IMR-90 (cell line): Measurements from ENCODE around the gene SEC14L6. TPM values are rescaled to one million over a fixed set of nuclear protein-coding genes. Genes with fewer than 3 reads are reported as not detected.

Experiments used
- ATAC-seq: fragments of 200-7000 bp; cut with Tn5 transposase; 2 replicates; pipeline ENCODE4 v1.9.1; 2020; ENCODE audit warnings: low read depth, mild to moderate bottlenecking, moderate library complexity
- BruUV-seq: library from RNA; stranded (reverse); fragments of 400-500 nt; replicated peaks from 2 replicates; lab custom pipeline; 2021; lab: Mats Ljungman, UMichigan
- CTCF ChIA-PET: fragments of 300-600 bp; formaldehyde crosslinking; extraction: SDS; loops from one replicate; lab custom pipeline; 2021; ENCODE audit warnings: antibody characterized with exemption; lab: Yijun Ruan, JAX
- POLR2A ChIA-PET: fragments of 300-600 bp; sonication (Branson Sonifier 250); formaldehyde crosslinking; loops from one replicate; lab custom pipeline; 2022; ENCODE audit warnings: antibody characterized with exemption; ENCODE audit not compliant: unreplicated experiment; lab: Charles Lee
- DNase-seq: peaks from one replicate; pipeline ENCODE4 v3.0.0; 2013
- H2AFZ ChIP-seq: replicated peaks from 2 replicates; pipeline ENCODE3; 2013; ENCODE audit warnings: low read length, mild to moderate bottlenecking; ENCODE audit not compliant: poor library complexity
- H2AK5ac ChIP-seq: 2 replicates; pipeline ENCODE4 v1.6.1; 2013; ENCODE audit warnings: low read depth, low read length, inconsistent platforms
- H2AK9ac ChIP-seq: replicated peaks from 2 replicates; pipeline ENCODE3; 2013; ENCODE audit warnings: mild to moderate bottlenecking, low read depth, low read length, moderate library complexity; ENCODE audit not compliant: poor library complexity
- H2BK120ac ChIP-seq: 2 replicates; pipeline ENCODE4 v1.6.1; 2013; ENCODE audit warnings: low read depth, low read length, inconsistent platforms
- H2BK15ac ChIP-seq: 3 replicates; pipeline ENCODE4 v1.6.1; 2013; ENCODE audit warnings: low read depth, low read length, inconsistent platforms
- H2BK20ac ChIP-seq: 2 replicates; pipeline ENCODE4 v1.6.1; 2013; ENCODE audit warnings: low read depth, mild to moderate bottlenecking, inconsistent platforms, low read length, moderate library complexity
- H2BK5ac ChIP-seq: 2 replicates; pipeline ENCODE4 v1.6.1; 2013; ENCODE audit warnings: mild to moderate bottlenecking, low read depth, low read length, inconsistent platforms; ENCODE audit not compliant: poor library complexity, severe bottlenecking
- H3K14ac ChIP-seq: replicated peaks from 2 replicates; pipeline ENCODE4 v1.6.1; 2013; ENCODE audit warnings: low read depth, low read length, inconsistent platforms
- H3K18ac ChIP-seq: 2 replicates; pipeline ENCODE4 v1.6.1; 2013; ENCODE audit warnings: low read depth, low read length, control low read depth
- H3K23ac ChIP-seq: 2 replicates; pipeline ENCODE4 v1.6.1; 2013; ENCODE audit warnings: low read depth, low read length, inconsistent platforms
- H3K27ac ChIP-seq: 2 replicates; pipeline ENCODE4 v1.5.1; 2013; ENCODE audit warnings: mild to moderate bottlenecking, control low read depth, low read length; ENCODE audit not compliant: insufficient read depth
- H3K27me3 ChIP-seq: 2 replicates; pipeline ENCODE4 v1.6.1; 2013; ENCODE audit warnings: low read length; ENCODE audit not compliant: control insufficient read depth, insufficient read depth
- H3K36me3 ChIP-seq: 2 replicates; pipeline ENCODE4 v1.6.1; 2013; ENCODE audit warnings: low read length, mixed read lengths; ENCODE audit not compliant: control insufficient read depth, insufficient read depth
- H3K4ac ChIP-seq: 2 replicates; pipeline ENCODE4 v1.6.1; 2013; ENCODE audit warnings: low read depth, low read length, inconsistent platforms
- H3K4me1 ChIP-seq: 2 replicates; pipeline ENCODE4 v1.6.1; 2013; ENCODE audit warnings: low read length, mixed read lengths; ENCODE audit not compliant: control insufficient read depth, insufficient read depth
- H3K4me2 ChIP-seq: 2 replicates; pipeline ENCODE4 v1.6.1; 2013; ENCODE audit warnings: low read depth, mild to moderate bottlenecking, control low read depth, low read length, moderate library complexity
- H3K4me3 ChIP-seq: 2 replicates; pipeline ENCODE4 v1.5.1; 2013; ENCODE audit warnings: low read depth, mild to moderate bottlenecking, control low read depth, low read length, moderate library complexity; ENCODE audit not compliant: insufficient read depth
- H3K56ac ChIP-seq: 2 replicates; pipeline ENCODE4 v1.6.1; 2013; ENCODE audit warnings: low read length, inconsistent platforms; ENCODE audit not compliant: insufficient read depth; ENCODE audit errors: extremely low read depth
- H3K79me1 ChIP-seq, 2 experiments: 2 replicates each; pipeline ENCODE4 v1.6.1; 2013; ENCODE audit warnings: low read length in 2 of 2, inconsistent platforms in 1 of 2, low read depth in 1 of 2
- H3K9ac ChIP-seq: 2 replicates; pipeline ENCODE4 v1.6.1; 2013; ENCODE audit warnings: low read depth, low read length, control low read depth
- H3K9me1 ChIP-seq: 2 replicates; pipeline ENCODE4 v1.6.1; 2013; ENCODE audit warnings: low read length, inconsistent platforms; ENCODE audit not compliant: insufficient read depth
- H3K9me3 ChIP-seq: 2 replicates; pipeline ENCODE4 v1.6.1; 2013; ENCODE audit warnings: low read length; ENCODE audit not compliant: control insufficient read depth, insufficient read depth
- H4K20me1 ChIP-seq: 2 replicates; pipeline ENCODE4 v1.6.1; 2013; ENCODE audit warnings: low read length, inconsistent platforms; ENCODE audit not compliant: insufficient read depth
- H4K5ac ChIP-seq: 2 replicates; pipeline ENCODE4 v1.6.1; 2013; ENCODE audit warnings: mild to moderate bottlenecking, low read depth, low read length, control low read depth
- H4K8ac ChIP-seq, 2 experiments: 2 replicates each; pipeline ENCODE4 v1.6.1; 2013; ENCODE audit warnings: low read depth in 2 of 2, low read length in 2 of 2, control low read depth in 1 of 2, inconsistent platforms in 1 of 2
- H4K91ac ChIP-seq: 2 replicates; pipeline ENCODE4 v1.6.1; 2013; ENCODE audit warnings: low read depth, low read length, inconsistent platforms; ENCODE audit not compliant: insufficient read depth
- BHLHE40 ChIP-seq: fragments of 150-350 bp; IDR thresholded peaks from 2 replicates; pipeline ENCODE4 v1.6.1; 2016; ENCODE audit warnings: mild to moderate bottlenecking, low read depth, low read length
- FOS ChIP-seq: fragments of 150-350 bp; IDR thresholded peaks from 2 replicates; pipeline ENCODE4 v1.6.1; 2016; ENCODE audit warnings: low read depth, low read length
- MAFK ChIP-seq: IDR thresholded peaks from 2 replicates; pipeline ENCODE4 v1.6.1; 2012; ENCODE audit warnings: low read depth, low read length, improper control_type of control experiment
- MAZ ChIP-seq: IDR thresholded peaks from 2 replicates; pipeline ENCODE4 v1.6.1; 2012; ENCODE audit warnings: low read depth, mild to moderate bottlenecking, low read length, improper control_type of control experiment, moderate library complexity, borderline replicate concordance
- MXI1 ChIP-seq: IDR thresholded peaks from 2 replicates; pipeline ENCODE4 v1.6.1; 2012; ENCODE audit warnings: low read depth, mild to moderate bottlenecking, low read length, moderate library complexity, borderline replicate concordance
- NFE2L2 ChIP-seq: fragments of 150-350 bp; IDR thresholded peaks from 2 replicates; pipeline ENCODE4 v1.6.1; 2016; ENCODE audit warnings: low read depth, mild to moderate bottlenecking, low read length
- POLR2A ChIP-seq: IDR thresholded peaks from 2 replicates; pipeline ENCODE4 v1.6.1; 2012; ENCODE audit warnings: mild to moderate bottlenecking, low read depth, low read length
- RAD21 ChIP-seq: IDR thresholded peaks from 2 replicates; pipeline ENCODE4 v1.6.1; 2012; ENCODE audit warnings: low read length, improper control_type of control experiment
- RFX5 ChIP-seq: IDR thresholded peaks from 2 replicates; pipeline ENCODE4 v1.8.0; 2012; ENCODE audit warnings: low read depth, mild to moderate bottlenecking, low read length, moderate library complexity
- WGBS, 2 experiments: methylation state at CpG; one replicate each; pipeline versions ENCODE4 v1.1.5 to v1.1.7; 2013; ENCODE audit warnings: missing lambda C conversion rate in 2 of 2; ENCODE audit not compliant: insufficient read length in 1 of 2; ENCODE audit errors: extremely low coverage in 2 of 2; 5-methylcytosine and 5-hydroxymethylcytosine counted together
- dilution Hi-C: fragments of 300-500 bp; cut with HindIII; formaldehyde crosslinking; loops from one replicate; pipeline ENCODE4 v1.14.3; 2018; ENCODE audit warnings: low sequenced_read_pairs; ENCODE audit not compliant: unreplicated experiment
- in situ Hi-C: fragments of 300-500 bp; cut with MboI; formaldehyde crosslinking; loops from 3 replicates; pipeline ENCODE4 v1.14.3; 2019; ENCODE audit warnings: low sequenced_read_pairs, inconsistent platforms, mixed read lengths
- intact Hi-C: fragments of 100-400 bp; cut with micrococcal nuclease; formaldehyde crosslinking; loops from 2 replicates; pipeline ENCODE4 v1.10.0; 2022
- polyA plus RNA-seq, 3 experiments: library from polyadenylated mRNA; depleted of rRNA; stranded (reverse); fragments of >200 nt; gene quantifications; 2 replicates each; pipeline ENCODE4 v1.2.3, GENCODE V29; 2012; ENCODE audit warnings: low replicate concordance in 1 of 3
- total RNA-seq: library from RNA; depleted of rRNA; stranded (reverse); fragments of >200 nt; gene quantifications from 2 replicates; pipeline ENCODE4 v1.2.3, GENCODE V29; 2012
- TF ChIP-seq, protein P1 (sequence below): fragments of 150-350 bp; IDR thresholded peaks from 2 replicates; pipeline ENCODE4 v1.6.1; 2016; ENCODE audit warnings: low read depth, mild to moderate bottlenecking, low read length, moderate library complexity, borderline replicate concordance
- TF ChIP-seq, protein P2 (sequence below): conservative IDR thresholded peaks from 2 replicates; pipeline ENCODE4 v1.5.1; 2012; ENCODE audit warnings: mild to moderate bottlenecking, low read depth, low read length, improper control_type of control experiment
- TF ChIP-seq, protein P3 (sequence below): fragments of 150-350 bp; IDR thresholded peaks from 2 replicates; pipeline ENCODE4 v1.6.1; 2017; ENCODE audit warnings: mild to moderate bottlenecking, antibody characterized with exemption, low read length, low read depth

SEC14L6 gene
- total and polyA plus RNA-seq, 2 of the 4 experiments (the other 2 are of a cell fraction): 0.09 TPM; not detected in 1

DNA sequence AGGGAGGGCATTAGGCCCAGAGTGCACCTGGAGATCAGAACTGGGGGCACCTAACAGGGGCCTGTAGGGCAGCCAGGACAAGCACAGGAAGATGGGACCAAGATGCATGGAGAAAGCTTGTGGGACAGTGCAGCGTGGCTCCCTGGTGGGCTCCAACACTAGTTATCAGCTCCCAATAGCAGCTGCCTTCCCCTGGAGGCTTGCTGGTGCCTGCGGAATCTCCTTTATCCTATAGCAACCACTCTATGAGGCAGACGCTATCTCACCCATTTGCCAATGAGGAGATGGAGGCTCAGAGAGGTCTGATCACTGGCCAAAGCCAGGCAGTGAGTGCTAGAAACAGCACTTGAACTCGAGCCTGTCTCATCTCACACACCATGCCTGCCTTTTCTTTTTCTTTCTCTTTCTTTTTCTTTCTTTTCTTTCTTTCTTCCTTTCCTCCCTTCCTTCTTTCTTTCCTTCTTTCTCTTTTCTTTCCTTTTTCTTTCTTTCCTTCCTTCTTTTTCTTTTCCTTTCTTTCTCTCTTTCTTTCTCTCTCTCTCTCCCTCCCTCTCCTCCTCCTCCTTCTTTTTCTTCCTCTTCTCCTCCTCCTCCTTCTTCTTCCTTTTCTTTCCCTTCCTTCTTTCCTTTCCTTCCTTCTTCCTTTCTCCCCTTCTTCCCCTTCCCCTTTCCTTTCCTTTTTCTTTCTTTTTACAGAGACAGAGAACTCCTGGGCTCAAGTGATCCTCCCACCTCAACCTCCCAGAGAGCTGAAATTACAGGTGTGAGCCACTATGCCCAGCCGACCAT is 25.0 kb downstream of the SEC14L6 start (continued):
- no peak for TF ChIP-seq POLR2A

DNA sequence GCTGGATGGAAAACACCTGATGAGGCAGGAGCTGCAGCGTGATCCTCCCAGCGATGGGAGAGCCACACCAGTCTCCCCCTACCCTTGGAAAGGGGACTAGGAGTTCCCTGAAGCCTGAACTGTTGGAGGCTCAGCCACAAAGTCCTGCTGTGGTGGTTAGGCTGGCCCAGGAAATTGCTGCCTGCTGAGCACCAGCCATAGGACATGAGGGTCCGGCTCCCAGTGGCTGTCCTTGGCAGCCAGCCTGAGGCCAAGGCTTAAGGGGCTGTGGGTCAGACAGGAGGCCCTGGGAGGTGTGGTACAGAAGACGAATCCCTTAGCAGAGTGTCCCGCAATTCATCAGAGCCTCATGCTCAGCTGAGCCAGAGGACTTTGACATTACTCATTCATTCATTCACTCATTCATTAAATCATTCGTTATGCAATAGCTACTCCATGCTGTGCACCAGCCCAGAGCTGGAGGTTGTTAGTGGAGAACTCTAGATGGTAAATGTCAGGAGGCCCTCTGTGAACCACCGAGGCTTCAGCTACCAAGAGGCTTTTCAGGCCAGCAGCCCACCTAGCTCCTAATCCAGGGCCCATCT is 26.6 kb downstream of the SEC14L6 start:
- Histone ChIP-seq H2AK9ac (no peak overlapping the region), H2BK5ac (no peak overlapping the region), H4K8ac (no peak overlapping the region), H2BK20ac (no peak overlapping the region), H3K9ac (no peak overlapping the region), H2AK5ac (no peak overlapping the region), H2AFZ (no peak overlapping the region), H3K36me3 (no peaks in the 10 kb centered on the region), H3K56ac (no peak overlapping the region), H3K14ac (no peak overlapping the region), H3K4me1 (no peaks in the 10 kb centered on the region), H3K9me1 (no peaks in the 10 kb centered on the region), H3K27ac (no peak overlapping the region), H3K4ac (no peak overlapping the region), H3K18ac (no peak overlapping the region), H3K4me3 (no peak overlapping the region), H3K27me3 (peaks cover 44% of the 10 kb centered on the region), H3K23ac (no peak overlapping the region), H2BK120ac (no peak overlapping the region), H3K9me3 (no peaks in the 10 kb centered on the region), H4K20me1 (no peaks in the 10 kb centered on the region), H4K91ac (no peak overlapping the region), H3K4me2 (no peak overlapping the region), H4K5ac (no peak overlapping the region), H3K79me1 (no peaks in the 10 kb centered on the region), H2BK15ac (no peak overlapping the region)
- ATAC-seq (no peak), DNase-seq (no peak)
- dilution Hi-C loops (no loop called here), intact Hi-C loops (no loop called here), in situ Hi-C loops (no loop called here)
- no CpG with 5 or more reads among the region's 7 CpGs for WGBS, 2 experiments
- BruUV-seq: no TSS peak
- ChIA-PET CTCF (no interaction called here), POLR2A (interaction anchor here (0.6 kb wide), 1 partner anchor 888 kb away, joined by 7 read pairs; no protein-coding TSS in a partner anchor)
- no peak for TF ChIP-seq BHLHE40
- TF ChIP-seq FOS: no peak
- TF ChIP-seq MAFK: no peak
- TF ChIP-seq, protein P1, sequence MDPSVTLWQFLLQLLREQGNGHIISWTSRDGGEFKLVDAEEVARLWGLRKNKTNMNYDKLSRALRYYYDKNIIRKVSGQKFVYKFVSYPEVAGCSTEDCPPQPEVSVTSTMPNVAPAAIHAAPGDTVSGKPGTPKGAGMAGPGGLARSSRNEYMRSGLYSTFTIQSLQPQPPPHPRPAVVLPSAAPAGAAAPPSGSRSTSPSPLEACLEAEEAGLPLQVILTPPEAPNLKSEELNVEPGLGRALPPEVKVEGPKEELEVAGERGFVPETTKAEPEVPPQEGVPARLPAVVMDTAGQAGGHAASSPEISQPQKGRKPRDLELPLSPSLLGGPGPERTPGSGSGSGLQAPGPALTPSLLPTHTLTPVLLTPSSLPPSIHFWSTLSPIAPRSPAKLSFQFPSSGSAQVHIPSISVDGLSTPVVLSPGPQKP: no peak
- no peak for TF ChIP-seq RAD21
- TF ChIP-seq, protein P2, sequence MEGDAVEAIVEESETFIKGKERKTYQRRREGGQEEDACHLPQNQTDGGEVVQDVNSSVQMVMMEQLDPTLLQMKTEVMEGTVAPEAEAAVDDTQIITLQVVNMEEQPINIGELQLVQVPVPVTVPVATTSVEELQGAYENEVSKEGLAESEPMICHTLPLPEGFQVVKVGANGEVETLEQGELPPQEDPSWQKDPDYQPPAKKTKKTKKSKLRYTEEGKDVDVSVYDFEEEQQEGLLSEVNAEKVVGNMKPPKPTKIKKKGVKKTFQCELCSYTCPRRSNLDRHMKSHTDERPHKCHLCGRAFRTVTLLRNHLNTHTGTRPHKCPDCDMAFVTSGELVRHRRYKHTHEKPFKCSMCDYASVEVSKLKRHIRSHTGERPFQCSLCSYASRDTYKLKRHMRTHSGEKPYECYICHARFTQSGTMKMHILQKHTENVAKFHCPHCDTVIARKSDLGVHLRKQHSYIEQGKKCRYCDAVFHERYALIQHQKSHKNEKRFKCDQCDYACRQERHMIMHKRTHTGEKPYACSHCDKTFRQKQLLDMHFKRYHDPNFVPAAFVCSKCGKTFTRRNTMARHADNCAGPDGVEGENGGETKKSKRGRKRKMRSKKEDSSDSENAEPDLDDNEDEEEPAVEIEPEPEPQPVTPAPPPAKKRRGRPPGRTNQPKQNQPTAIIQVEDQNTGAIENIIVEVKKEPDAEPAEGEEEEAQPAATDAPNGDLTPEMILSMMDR: no peak
- TF ChIP-seq MXI1: no peak
- no peak for TF ChIP-seq NFE2L2
- no peak for TF ChIP-seq MAZ
- no peak for TF ChIP-seq POLR2A
- no peak for TF ChIP-seq RFX5
- TF ChIP-seq, protein P3, sequence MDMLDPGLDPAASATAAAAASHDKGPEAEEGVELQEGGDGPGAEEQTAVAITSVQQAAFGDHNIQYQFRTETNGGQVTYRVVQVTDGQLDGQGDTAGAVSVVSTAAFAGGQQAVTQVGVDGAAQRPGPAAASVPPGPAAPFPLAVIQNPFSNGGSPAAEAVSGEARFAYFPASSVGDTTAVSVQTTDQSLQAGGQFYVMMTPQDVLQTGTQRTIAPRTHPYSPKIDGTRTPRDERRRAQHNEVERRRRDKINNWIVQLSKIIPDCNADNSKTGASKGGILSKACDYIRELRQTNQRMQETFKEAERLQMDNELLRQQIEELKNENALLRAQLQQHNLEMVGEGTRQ: no peak
